KMS-11 (cell line): ENCODE results near the gene FNBP1.

ENCODE experiments used
- H2AFZ ChIP-seq: fragments of 200-600 bp; sonication (generic); 2 replicates; pipeline ENCODE4 v1.6.1; 2016; ENCODE audit warnings: antibody characterized with exemption, mixed run types, low read depth
- H3K27ac ChIP-seq: fragments of 200-600 bp; sonication (generic); 2 replicates; pipeline ENCODE4 v1.6.1; 2016; ENCODE audit warnings: mild to moderate bottlenecking, mixed run types
- H3K27me3 ChIP-seq: fragments of 200-600 bp; sonication (generic); 2 replicates; pipeline ENCODE4 v1.6.1; 2017; ENCODE audit warnings: mild to moderate bottlenecking, low read depth, mixed run types, moderate library complexity; ENCODE audit not compliant: insufficient read depth
- H3K36me3 ChIP-seq: fragments of 200-600 bp; sonication (generic); 2 replicates; pipeline ENCODE4 v1.6.1; 2017; ENCODE audit warnings: mild to moderate bottlenecking, mixed run types; ENCODE audit not compliant: insufficient read depth
- H3K4me1 ChIP-seq: fragments of 200-600 bp; sonication (generic); 2 replicates; pipeline ENCODE4 v1.6.1; 2016; ENCODE audit warnings: mild to moderate bottlenecking, low read depth, mixed run types; ENCODE audit not compliant: poor library complexity, severe bottlenecking
- H3K4me2 ChIP-seq: fragments of 200-600 bp; sonication (generic); 2 replicates; pipeline ENCODE4 v1.7.0; 2016; ENCODE audit warnings: mild to moderate bottlenecking, mixed run types
- H3K4me3 ChIP-seq: fragments of 200-600 bp; sonication (generic); IDR thresholded peaks from 2 replicates; pipeline ENCODE4 v1.6.1; 2017; ENCODE audit warnings: low read depth, low read length, mixed read lengths; ENCODE audit not compliant: insufficient read depth
- H3K79me2 ChIP-seq: fragments of 200-600 bp; sonication (generic); 2 replicates; pipeline ENCODE4 v1.6.1; 2016; ENCODE audit warnings: low read depth, mixed run types; ENCODE audit not compliant: insufficient read depth
- H3K9ac ChIP-seq: fragments of 200-600 bp; sonication (generic); 2 replicates; pipeline ENCODE4 v1.6.1; 2016; ENCODE audit warnings: mild to moderate bottlenecking, mixed run types
- H4K20me1 ChIP-seq: fragments of 200-600 bp; sonication (generic); 2 replicates; pipeline ENCODE4 v1.6.1; 2016; ENCODE audit warnings: mild to moderate bottlenecking, mixed run types; ENCODE audit not compliant: insufficient read depth
- TF ChIP-seq, protein P1 (sequence below): fragments of 200-600 bp; sonication (generic); conservative IDR thresholded peaks from 2 replicates; pipeline ENCODE4 v1.6.1; 2017; ENCODE audit warnings: low read depth, mild to moderate bottlenecking, antibody characterized with exemption, low read length, moderate library complexity, mixed read lengths

Gene FNBP1

DNA sequence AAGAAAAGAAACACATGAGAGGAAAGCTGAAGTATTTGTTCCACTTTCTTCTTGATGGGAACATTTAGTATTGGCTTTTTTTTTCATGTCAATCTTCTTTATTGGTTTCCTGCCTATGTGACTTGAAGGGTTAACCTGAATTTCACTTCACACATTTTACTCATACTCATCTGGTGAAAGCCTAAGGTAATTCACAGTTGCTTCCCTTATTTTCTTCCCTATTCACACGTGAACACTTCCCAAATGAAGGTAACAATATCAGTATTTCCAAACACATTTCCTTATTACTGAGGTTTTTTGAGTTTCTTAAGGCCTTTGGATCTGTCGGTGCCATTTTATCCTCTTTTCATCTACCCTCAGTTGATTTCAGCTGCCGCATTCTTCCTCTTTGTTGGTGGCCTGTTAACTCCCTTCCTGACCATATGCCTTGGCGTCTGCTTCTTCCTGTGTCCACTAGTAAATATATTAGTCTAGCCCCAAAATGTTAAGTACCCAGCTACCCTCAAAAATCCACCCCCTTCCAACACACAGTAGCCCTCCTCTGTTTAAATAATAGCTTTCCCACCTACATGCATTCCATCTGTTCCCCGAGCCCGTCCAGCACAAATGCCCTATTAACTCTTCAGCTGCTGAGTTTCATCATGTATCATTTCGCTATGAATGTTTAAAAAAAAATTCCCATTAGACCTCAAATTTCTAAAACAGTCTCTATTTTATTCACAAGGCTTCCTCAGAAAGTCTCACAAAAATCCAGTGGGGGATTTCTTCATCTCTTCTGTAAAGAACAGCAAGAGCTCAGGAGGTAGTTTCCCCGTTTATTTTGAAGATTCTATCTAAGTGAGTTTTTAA is 110.5 kb downstream of the FNBP1 start:
- no peak overlapping the region for H3K27ac ChIP-seq
- no peaks in the 10 kb centered on the region for H3K27me3 ChIP-seq
- H3K79me2 ChIP-seq, result no peaks in the 10 kb centered on the region
- no peaks in the 10 kb centered on the region for H4K20me1 ChIP-seq
- no peak overlapping the region for H2AFZ ChIP-seq
- TF ChIP-seq, protein P1, sequence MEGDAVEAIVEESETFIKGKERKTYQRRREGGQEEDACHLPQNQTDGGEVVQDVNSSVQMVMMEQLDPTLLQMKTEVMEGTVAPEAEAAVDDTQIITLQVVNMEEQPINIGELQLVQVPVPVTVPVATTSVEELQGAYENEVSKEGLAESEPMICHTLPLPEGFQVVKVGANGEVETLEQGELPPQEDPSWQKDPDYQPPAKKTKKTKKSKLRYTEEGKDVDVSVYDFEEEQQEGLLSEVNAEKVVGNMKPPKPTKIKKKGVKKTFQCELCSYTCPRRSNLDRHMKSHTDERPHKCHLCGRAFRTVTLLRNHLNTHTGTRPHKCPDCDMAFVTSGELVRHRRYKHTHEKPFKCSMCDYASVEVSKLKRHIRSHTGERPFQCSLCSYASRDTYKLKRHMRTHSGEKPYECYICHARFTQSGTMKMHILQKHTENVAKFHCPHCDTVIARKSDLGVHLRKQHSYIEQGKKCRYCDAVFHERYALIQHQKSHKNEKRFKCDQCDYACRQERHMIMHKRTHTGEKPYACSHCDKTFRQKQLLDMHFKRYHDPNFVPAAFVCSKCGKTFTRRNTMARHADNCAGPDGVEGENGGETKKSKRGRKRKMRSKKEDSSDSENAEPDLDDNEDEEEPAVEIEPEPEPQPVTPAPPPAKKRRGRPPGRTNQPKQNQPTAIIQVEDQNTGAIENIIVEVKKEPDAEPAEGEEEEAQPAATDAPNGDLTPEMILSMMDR, result no peak
- H3K4me3 ChIP-seq, result no peak overlapping the region
- no peak overlapping the region for H3K4me2 ChIP-seq
- H3K4me1 ChIP-seq, result peaks cover 29% of the 10 kb centered on the region
- H3K9ac ChIP-seq, result no peak overlapping the region
- H3K36me3 ChIP-seq, result no peaks in the 10 kb centered on the region

DNA sequence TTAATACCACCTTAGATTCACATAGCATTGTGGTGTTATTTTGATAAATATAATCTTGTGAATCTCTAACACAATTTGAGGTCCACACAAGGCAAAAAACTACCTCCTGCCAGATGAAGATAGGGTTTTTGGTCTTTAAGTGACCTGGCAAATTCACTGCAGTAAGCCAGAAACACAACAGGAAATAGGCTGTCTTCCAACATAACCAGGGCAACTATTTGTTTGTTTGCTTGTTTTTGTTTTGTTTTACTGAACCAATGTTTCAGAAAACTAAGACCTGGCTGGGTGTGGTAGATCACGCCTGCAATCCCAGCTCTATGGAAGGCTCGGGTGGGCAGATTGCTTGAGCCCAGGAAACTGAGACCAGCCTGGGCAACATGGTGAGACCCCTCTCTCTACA is 112.2 kb downstream of the FNBP1 start:
- no peak overlapping the region for H3K27ac ChIP-seq

DNA sequence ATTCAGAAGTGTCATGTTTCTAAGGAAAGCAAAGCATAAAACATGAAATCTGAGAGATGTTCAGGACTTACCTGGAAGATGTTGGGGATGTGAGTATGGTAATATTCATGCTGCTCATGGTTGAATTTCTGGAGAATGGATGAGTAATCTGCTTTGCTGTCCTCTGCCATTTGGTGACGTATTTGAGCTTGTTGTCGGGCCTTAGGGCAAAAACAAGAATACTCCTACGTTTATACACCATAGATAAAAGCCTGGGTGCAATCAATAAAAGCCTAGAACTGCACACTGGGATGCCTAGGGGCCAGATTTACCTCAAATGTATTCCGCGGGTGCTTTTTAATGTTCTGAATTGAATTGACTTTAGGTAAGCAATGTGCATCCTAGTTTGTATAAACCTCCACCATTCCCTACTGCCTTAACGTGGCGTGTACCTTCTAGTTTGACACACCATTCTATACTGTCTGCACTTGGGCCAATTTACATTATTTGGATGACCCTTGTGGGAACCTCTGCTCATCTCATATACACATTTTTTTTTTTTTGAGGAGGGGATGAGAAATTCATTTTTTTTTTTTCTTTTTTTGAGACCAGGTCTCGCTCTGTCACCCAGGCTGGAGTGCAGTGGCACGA is 113.4 kb downstream of the FNBP1 start:
- Histone ChIP-seq H3K27ac (no peak overlapping the region), H4K20me1 (no peaks in the 10 kb centered on the region), H3K79me2 (no peaks in the 10 kb centered on the region), H3K4me2 (no peak overlapping the region), H3K36me3 (no peaks in the 10 kb centered on the region), H3K4me3 (no peak overlapping the region), H3K27me3 (no peaks in the 10 kb centered on the region), H3K9ac (no peak overlapping the region), H3K4me1 (peaks cover 18% of the 10 kb centered on the region), H2AFZ (no peak overlapping the region)
- TF ChIP-seq, protein P1, result no peak

More for the DNA sequence above, 112.2 kb downstream of the FNBP1 start:
- TF ChIP-seq, protein P1, result no peak
- peaks cover 29% of the 10 kb centered on the region for H3K4me1 ChIP-seq
- no peaks in the 10 kb centered on the region for H4K20me1 ChIP-seq
- no peaks in the 10 kb centered on the region for H3K27me3 ChIP-seq
- H3K4me3 ChIP-seq, result no peak overlapping the region
- no peaks in the 10 kb centered on the region for H3K36me3 ChIP-seq
- H2AFZ ChIP-seq, result no peak overlapping the region
- H3K9ac ChIP-seq, result no peak overlapping the region
- H3K4me2 ChIP-seq, result no peak overlapping the region
- no peaks in the 10 kb centered on the region for H3K79me2 ChIP-seq

DNA sequence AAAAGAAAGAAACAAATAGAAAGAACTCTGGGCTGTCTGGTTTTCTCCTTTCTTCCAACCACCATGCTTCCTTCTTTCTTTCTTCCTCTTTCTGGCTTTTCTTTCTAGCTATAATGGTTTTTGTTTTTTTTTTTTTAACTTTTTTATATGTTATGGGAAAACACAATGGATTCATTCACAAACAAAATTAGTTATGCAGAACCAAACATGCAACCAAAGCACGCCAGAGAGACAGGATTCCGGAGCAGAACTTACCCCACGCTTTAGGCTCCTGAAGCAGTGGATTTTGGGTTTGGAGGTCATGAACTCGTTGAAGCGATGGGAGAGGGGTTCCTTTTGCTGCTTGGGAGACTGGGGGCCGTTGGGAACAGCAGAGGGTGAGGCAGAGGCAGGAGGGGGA is 119.4 kb downstream of the FNBP1 start:
- no peak overlapping the region for H3K27ac ChIP-seq
- H3K36me3 ChIP-seq, result no peaks in the 10 kb centered on the region
- H2AFZ ChIP-seq, result no peak overlapping the region
- no peak overlapping the region for H3K4me3 ChIP-seq
- H3K9ac ChIP-seq, result no peak overlapping the region
- H4K20me1 ChIP-seq, result no peaks in the 10 kb centered on the region
- H3K4me1 ChIP-seq, result no peaks in the 10 kb centered on the region
- no peaks in the 10 kb centered on the region for H3K27me3 ChIP-seq
- TF ChIP-seq, protein P1, result no peak
- no peak overlapping the region for H3K4me2 ChIP-seq
- no peaks in the 10 kb centered on the region for H3K79me2 ChIP-seq
